ENCODE results near the gene TGM1.

GRCh38 chr14:24266344-24267244, 3.6 kb upstream of the TGM1 start:
- no peak for TF ChIP-seq CTCF (tag by site-specific recombination; IDR thresholded peaks at IDR 0.05)
- no peak for TF ChIP-seq WT1 (tag by site-specific recombination; IDR thresholded peaks at IDR 0.05)
- no peak for TF ChIP-seq ZNF704 (tag by site-specific recombination; IDR thresholded peaks at IDR 0.05)
- TF ChIP-seq ZNF433 (tag by site-specific recombination; IDR thresholded peaks at IDR 0.05; ENCODE audit: low read depth), result no peak
- no peak for TF ChIP-seq IKZF3 (tag by site-specific recombination; IDR thresholded peaks at IDR 0.05)

All from HEK293 (cell line).